Measurements from ENCODE around the gene HHIPL1.

HHIPL1 gene

GRCh38 chr14:99717682-99718013 is 72.7 kb downstream of the HHIPL1 start:
- FAIRE-seq (no peak), DNase-seq (ENCODE audit: insufficient read length, low spot score) (no peak)
- TF ChIP-seq CTCF (IDR thresholded peaks at IDR 0.05; ENCODE audit: insufficient read depth, missing control alignments) = no peak

- DNase-seq (ENCODE audit: insufficient read length, low spot score) = no peak
- no peak for FAIRE-seq
Measured at GRCh38 chr14:99718031-99718810, 73.3 kb downstream of the HHIPL1 start.

GRCh38 chr14:99718811-99719192 is 73.9 kb downstream of the HHIPL1 start:
- FAIRE-seq (no peak), DNase-seq (ENCODE audit: insufficient read length, low spot score) (no peak)
- TF ChIP-seq CTCF (IDR thresholded peaks at IDR 0.05; ENCODE audit: insufficient read depth, missing control alignments) = no peak

More at GRCh38 chr14:99718031-99718810, 73.3 kb downstream of the HHIPL1 start:
- TF ChIP-seq CTCF (IDR thresholded peaks at IDR 0.05; ENCODE audit: insufficient read depth, missing control alignments) = no peak

GRCh38 chr14:99720941-99721791 is 76.2 kb downstream of the HHIPL1 start:
- no peak for TF ChIP-seq CTCF (IDR thresholded peaks at IDR 0.05; ENCODE audit: insufficient read depth, missing control alignments)
- no peak for FAIRE-seq
- no peak for DNase-seq (ENCODE audit: insufficient read length, low spot score)

- TF ChIP-seq CTCF (IDR thresholded peaks at IDR 0.05; ENCODE audit: insufficient read depth, missing control alignments) = no peak
- no peak for FAIRE-seq
Measured at GRCh38 chr14:99721792-99722516, 77.0 kb downstream of the HHIPL1 start.

GRCh38 chr14:99722741-99723140 is 77.8 kb downstream of the HHIPL1 start:
- FAIRE-seq = no peak
- TF ChIP-seq CTCF (IDR thresholded peaks at IDR 0.05; ENCODE audit: insufficient read depth, missing control alignments) = no peak
- no peak for DNase-seq (ENCODE audit: insufficient read length, low spot score)

More at GRCh38 chr14:99721792-99722516, 77.0 kb downstream of the HHIPL1 start:
- no peak for DNase-seq (ENCODE audit: insufficient read length, low spot score)
